Mesodermal cell (in vitro differentiated cells): Measurements from ENCODE around the gene ARRB1.
"Not testable (repeated sequence)": the region's sequence is repeated elsewhere in the genome, so short reads cannot be mapped to it uniquely, and the experiment has no call there.

ENCODE experiments used
- H3K27ac ChIP-seq: 2 replicates; pipeline ENCODE4 v1.7.0; 2013; ENCODE audit warnings: mild to moderate bottlenecking, low read depth, low read length, moderate library complexity; ENCODE audit not compliant: severe bottlenecking
- H3K36me3 ChIP-seq: 2 replicates; pipeline ENCODE4 v1.7.1; 2013; ENCODE audit warnings: mild to moderate bottlenecking, low read length, moderate library complexity; ENCODE audit not compliant: control insufficient read depth, insufficient read depth
- H3K4me1 ChIP-seq: one replicate; pipeline ENCODE4 v1.7.1; 2013; ENCODE audit warnings: mild to moderate bottlenecking, low read length; ENCODE audit not compliant: insufficient read depth, control insufficient read depth, poor library complexity, severe bottlenecking
- H3K4me3 ChIP-seq: 2 replicates; pipeline ENCODE4 v1.7.0; 2013; ENCODE audit warnings: low read length, control low read depth, mild to moderate bottlenecking; ENCODE audit not compliant: insufficient read depth, poor library complexity, severe bottlenecking; ENCODE audit errors: extremely low read depth
- H3K9me3 ChIP-seq: 2 replicates; pipeline ENCODE4 v1.7.1; 2013; ENCODE audit warnings: mild to moderate bottlenecking, low read length, moderate library complexity; ENCODE audit not compliant: control insufficient read depth
- WGBS, 2 experiments: methylation state at CpG; one replicate each; pipeline ENCODE4 v1.1.5; 2013; ENCODE audit warnings: missing lambda C conversion rate in 2 of 2; ENCODE audit not compliant: insufficient coverage in 2 of 2; 5-methylcytosine and 5-hydroxymethylcytosine counted together

Gene ARRB1

GRCh38 chr11:75308986-75309385 lies 42.5 kb downstream of the ARRB1 start:
- Histone ChIP-seq H3K4me3 (no peak overlapping the region), H3K27ac (no peak overlapping the region), H3K36me3 (peaks cover 5% of the 10 kb centered on the region), H3K4me1 (peaks cover 23% of the 10 kb centered on the region), H3K9me3 (no peaks in the 10 kb centered on the region)
- 94 to 100% methylated on average over 1 to 4 of the region's 4 CpGs for WGBS, 2 experiments

GRCh38 chr11:75308116-75308515 lies 43.3 kb downstream of the ARRB1 start:
- no peak overlapping the region for H3K27ac ChIP-seq
- H3K9me3 ChIP-seq, result no peaks in the 10 kb centered on the region
- peaks cover 5% of the 10 kb centered on the region for H3K36me3 ChIP-seq
- no peak overlapping the region for H3K4me3 ChIP-seq
- 95 to 98% methylated on average over 4 to 7 of the region's 7 CpGs for WGBS, 2 experiments
- H3K4me1 ChIP-seq, result peaks cover 16% of the 10 kb centered on the region

GRCh38 chr11:75307058-75307457 lies 44.4 kb downstream of the ARRB1 start:
- Histone ChIP-seq H3K4me1 (peaks cover 9% of the 10 kb centered on the region), H3K36me3 (peaks cover 5% of the 10 kb centered on the region), H3K27ac (no peak overlapping the region), H3K4me3 (no peak overlapping the region), H3K9me3 (no peaks in the 10 kb centered on the region)
- WGBS, 2 experiments, result 50 to 62% methylated on average over 2 to 3 of the region's 3 CpGs

DNA sequence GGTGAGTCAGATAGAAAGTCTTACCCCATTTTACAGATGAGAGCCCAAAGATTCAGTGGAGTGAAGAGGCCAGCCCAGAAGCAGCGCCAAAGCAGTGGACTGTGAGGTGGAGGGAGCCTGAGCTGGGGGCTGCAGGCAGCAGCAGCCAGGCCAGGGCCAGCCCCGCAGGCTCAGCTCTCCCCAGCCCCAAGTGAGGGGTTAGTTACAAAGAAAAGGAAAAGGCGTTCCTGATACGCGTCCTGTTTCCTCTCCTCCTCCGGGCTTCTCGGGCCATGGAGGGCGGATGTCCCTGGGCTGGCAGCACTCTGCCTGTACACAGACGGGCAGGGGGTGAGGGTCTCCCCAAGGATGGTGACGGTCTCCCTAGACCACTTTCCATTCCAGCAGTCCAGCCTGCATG lies 44.9 kb downstream of the ARRB1 start:
- 93 to 96% methylated on average over 9 to 10 of the region's 10 CpGs for WGBS, 2 experiments
- Histone ChIP-seq H3K36me3 (peaks cover 5% of the 10 kb centered on the region), H3K4me3 (no peak overlapping the region), H3K4me1 (peaks cover 6% of the 10 kb centered on the region), H3K9me3 (no peaks in the 10 kb centered on the region), H3K27ac (no peak overlapping the region)

DNA sequence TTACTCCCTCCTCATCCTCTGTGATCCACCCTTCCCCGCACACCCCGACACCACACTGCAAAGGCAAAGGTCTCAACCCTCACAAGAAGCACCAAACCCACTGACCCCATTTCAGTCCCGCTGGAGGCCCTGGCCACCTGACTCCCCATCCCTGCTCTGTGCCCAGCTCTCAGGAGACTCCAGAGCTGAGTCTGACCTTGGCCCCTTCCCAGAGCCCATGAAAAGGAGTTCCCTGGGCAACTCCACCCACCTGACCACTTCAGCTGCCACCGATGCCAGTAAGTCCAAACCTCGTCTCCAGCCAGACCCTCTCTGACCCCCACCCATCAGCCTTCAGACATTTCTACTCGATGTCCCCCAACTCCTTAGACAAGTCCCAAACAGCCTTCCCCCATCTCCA lies 45.5 kb downstream of the ARRB1 start:
- Histone ChIP-seq H3K27ac (no peak overlapping the region), H3K4me3 (no peak overlapping the region), H3K36me3 (peaks cover 2% of the 10 kb centered on the region), H3K4me1 (peaks cover 3% of the 10 kb centered on the region), H3K9me3 (no peaks in the 10 kb centered on the region)
- 99 to 100% methylated on average over 2 to 6 of the region's 6 CpGs for WGBS, 2 experiments

DNA sequence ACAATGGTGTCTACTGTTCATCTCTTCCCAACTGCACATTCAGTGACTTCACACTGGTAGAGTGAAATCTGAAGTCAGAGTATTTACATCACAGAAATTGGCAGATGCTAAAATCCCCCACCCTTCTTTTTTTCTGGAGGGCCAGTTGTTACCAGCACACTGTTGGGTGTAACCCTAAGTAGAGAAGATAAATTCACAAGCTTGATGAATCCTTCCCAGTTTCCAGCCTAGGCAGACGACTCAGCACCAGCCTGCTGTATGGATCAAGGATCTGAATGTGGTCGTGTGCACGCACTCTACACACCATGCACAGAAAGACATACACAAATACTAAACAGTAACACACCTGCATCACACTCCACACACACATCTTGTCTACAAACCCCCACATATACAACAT lies 46.0 kb downstream of the ARRB1 start:
- H3K4me3 ChIP-seq, result no peak overlapping the region
- no peaks in the 10 kb centered on the region for H3K9me3 ChIP-seq
- no peak overlapping the region for H3K27ac ChIP-seq
- 88 to 100% methylated on average over 3 of the region's 3 CpGs for WGBS, 2 experiments
- no peaks in the 10 kb centered on the region for H3K36me3 ChIP-seq
- H3K4me1 ChIP-seq, result peaks cover 3% of the 10 kb centered on the region

DNA sequence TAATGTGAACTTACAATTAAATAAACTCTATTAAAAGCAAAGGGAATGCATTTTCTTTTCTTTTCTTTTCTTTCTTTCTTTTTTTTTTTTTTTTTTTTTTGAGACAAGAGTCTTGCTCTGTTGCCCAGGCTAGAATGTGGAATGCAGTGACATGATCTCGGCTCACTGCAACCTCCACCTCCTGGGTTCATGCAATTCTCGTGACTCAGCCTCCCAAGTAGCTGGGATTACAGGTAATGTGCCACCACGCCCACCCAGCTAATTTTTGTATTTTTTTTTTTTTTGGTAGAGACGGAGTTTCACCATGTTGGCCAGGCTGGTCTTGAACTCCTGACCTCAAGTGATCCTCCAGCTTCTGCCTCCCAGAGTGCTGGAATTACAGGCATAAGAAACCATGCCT lies 46.5 kb downstream of the ARRB1 start:
- not testable (repeated sequence) for H3K36me3 ChIP-seq, H3K27ac ChIP-seq, H3K4me3 ChIP-seq, H3K4me1 ChIP-seq, H3K9me3 ChIP-seq
- 100% methylated on average over 1 to 3 of the region's 4 CpGs for WGBS, 2 experiments

DNA sequence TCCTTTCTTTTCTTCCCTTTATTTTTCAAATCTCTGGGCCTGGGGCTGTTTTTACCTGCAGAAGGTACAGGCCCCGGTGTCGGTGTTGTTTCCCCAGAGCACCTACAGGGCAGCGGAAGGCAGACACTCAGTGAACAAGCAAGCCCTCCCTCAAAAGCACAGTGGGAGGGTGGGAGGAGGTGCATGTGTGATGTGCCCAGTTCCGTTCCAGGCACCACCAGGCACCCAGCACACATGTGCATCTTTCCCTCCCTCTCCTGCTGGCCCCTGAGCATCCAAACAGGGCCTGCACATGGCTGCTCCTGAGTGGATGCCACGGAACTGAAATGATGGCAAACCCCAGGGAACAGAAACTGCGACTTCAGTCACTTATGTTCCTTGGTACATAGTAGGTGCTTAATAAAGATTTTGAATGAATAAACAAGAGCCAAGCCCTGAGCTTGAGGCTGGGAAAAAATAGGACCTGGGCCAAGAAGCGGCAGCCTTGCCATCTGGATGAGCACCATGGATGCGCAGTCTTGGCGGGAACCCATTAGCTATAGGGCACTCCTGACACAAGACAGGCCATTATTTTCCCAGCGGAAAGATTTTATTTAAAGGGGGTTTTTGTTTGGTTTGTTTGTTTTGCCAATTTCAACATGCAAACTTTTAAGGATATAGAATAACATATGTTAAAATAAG lies 47.8 kb downstream of the ARRB1 start:
- no peak overlapping the region for H3K4me3 ChIP-seq

GRCh38 chr11:75302371-75302770 lies 49.1 kb downstream of the ARRB1 start:
- H3K9me3 ChIP-seq, result no peaks in the 10 kb centered on the region
- WGBS, 2 experiments, result 92 to 97% methylated on average over 3 of the region's 4 CpGs
- H3K36me3 ChIP-seq, result no peaks in the 10 kb centered on the region
- H3K4me1 ChIP-seq, result peaks cover 3% of the 10 kb centered on the region
- no peak overlapping the region for H3K4me3 ChIP-seq
- no peak overlapping the region for H3K27ac ChIP-seq

More for the DNA sequence above, 47.8 kb downstream of the ARRB1 start:
- no peaks in the 10 kb centered on the region for H3K9me3 ChIP-seq
- H3K27ac ChIP-seq, result no peak overlapping the region
- peaks cover 3% of the 10 kb centered on the region for H3K4me1 ChIP-seq
- H3K36me3 ChIP-seq, result no peaks in the 10 kb centered on the region
- WGBS, 2 experiments, result 88 to 100% methylated on average over 4 to 6 of the region's 10 CpGs

DNA sequence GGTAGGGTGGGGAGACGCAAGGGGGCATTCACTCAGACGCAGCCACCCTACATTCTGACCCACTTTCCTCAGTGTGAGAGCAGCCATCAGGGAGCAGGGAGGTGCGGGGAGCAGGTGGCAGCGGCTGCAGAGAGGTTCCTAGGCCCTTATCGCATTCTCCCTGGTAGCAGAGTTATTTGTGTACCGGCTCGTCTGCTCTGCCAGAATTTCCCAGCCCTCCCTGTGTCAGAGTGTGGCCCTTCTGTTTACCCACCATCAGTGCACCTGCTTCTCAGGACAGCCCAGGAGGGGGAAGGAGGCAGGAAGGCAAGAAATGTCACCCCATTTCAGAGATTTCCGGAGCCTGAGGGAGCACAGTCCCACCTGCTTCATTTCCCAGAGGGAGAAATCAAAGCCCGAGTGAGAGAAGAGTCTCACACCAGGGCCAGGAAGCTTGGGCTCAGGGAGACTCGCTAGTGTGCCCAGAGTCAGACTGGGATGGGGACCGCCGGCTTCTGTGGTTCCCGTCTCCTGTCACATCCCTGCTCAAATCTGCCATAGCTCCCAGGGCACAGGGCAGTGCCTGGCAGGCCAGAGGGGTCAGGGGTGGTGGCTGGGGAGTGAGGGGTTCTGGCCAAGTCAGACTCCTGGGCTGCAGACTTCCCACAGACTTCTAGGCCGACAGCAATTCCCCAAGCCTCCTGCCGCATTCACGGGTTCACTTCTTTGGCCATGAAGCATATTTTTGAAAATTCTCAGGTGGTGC lies 49.7 kb downstream of the ARRB1 start:
- Histone ChIP-seq H3K27ac (no peak overlapping the region), H3K9me3 (no peaks in the 10 kb centered on the region)
- WGBS, 2 experiments, result 90 to 94% methylated on average over 9 to 12 of the region's 16 CpGs

GRCh38 chr11:75301131-75301530 lies 50.3 kb downstream of the ARRB1 start:
- H3K36me3 ChIP-seq, result peaks cover 2% of the 10 kb centered on the region
- no peaks in the 10 kb centered on the region for H3K4me1 ChIP-seq
- no peaks in the 10 kb centered on the region for H3K9me3 ChIP-seq
- no peak overlapping the region for H3K4me3 ChIP-seq
- 88 to 90% methylated on average over 5 of the region's 5 CpGs for WGBS, 2 experiments
- no peak overlapping the region for H3K27ac ChIP-seq

More for the DNA sequence above, 49.7 kb downstream of the ARRB1 start:
- no peaks in the 10 kb centered on the region for H3K36me3 ChIP-seq
- H3K4me1 ChIP-seq, result peaks cover 3% of the 10 kb centered on the region
- no peak overlapping the region for H3K4me3 ChIP-seq
